Tibial nerve (tissue), 4 donors: Measurements from ENCODE around the gene THBS2. TPM values are rescaled to one million over a fixed set of nuclear protein-coding genes. Genes with fewer than 3 reads are reported as not detected.

Experiments used
- DNase-seq, 2 donors: peaks; one replicate each; pipeline ENCODE4 v3.0.0-alpha.2; 2019; ENCODE audit warnings: low spot score in 2 of 2
- H3K27ac ChIP-seq, 4 donors: fragments of 200-600 bp; sonication (generic) in 3 of 4; one replicate each; pipeline ENCODE4 v1.5.1; 2017 to 2019; ENCODE audit warnings: mild to moderate bottlenecking in 1 of 4
- H3K27me3 ChIP-seq, 2 donors: fragments of 200-600 bp; sonication (generic) in 1 of 2; one replicate each; pipeline versions ENCODE4 v1.5.1 to v1.6.0; 2017 to 2019
- H3K36me3 ChIP-seq, 3 donors: fragments of 200-600 bp; sonication (generic); one replicate each; pipeline ENCODE4 v1.5.1; 2018 to 2019
- H3K4me1 ChIP-seq, 4 donors: fragments of 200-600 bp; sonication (generic) in 3 of 4; one replicate each; pipeline ENCODE4 v1.5.1; 2017 to 2019
- H3K4me3 ChIP-seq, 4 donors: fragments of 200-600 bp; sonication (generic) in 3 of 4; one replicate each; pipeline ENCODE4 v1.5.1; 2017 to 2019; ENCODE audit warnings: mild to moderate bottlenecking in 1 of 4, moderate library complexity in 1 of 4
- H3K9me3 ChIP-seq, 4 donors: fragments of 200-600 bp; sonication (generic) in 3 of 4; one replicate each; pipeline ENCODE4 v1.5.1; 2017 to 2019
- EP300 ChIP-seq, 2 donors: sonication (generic); formaldehyde crosslinking; IDR thresholded peaks; one replicate each; pipeline ENCODE4 v1.6.1; 2017; ENCODE audit warnings: antibody characterized with exemption in 2 of 2, mild to moderate bottlenecking in 1 of 2
- POLR2A ChIP-seq, 2 donors: fragments of 450-650 bp; IDR thresholded peaks; one replicate each; pipeline ENCODE4 v1.6.1; 2017; ENCODE audit warnings: antibody characterized with exemption in 2 of 2, mild to moderate bottlenecking in 2 of 2, moderate library complexity in 2 of 2
- WGBS, 2 donors: methylation state at CpG; one replicate each; pipeline ENCODE4 v1.1.5; 2018; 5-methylcytosine and 5-hydroxymethylcytosine counted together
- total RNA-seq, 4 donors: library from RNA; depleted of rRNA; stranded (reverse); fragments of >200 nt; gene quantifications; one replicate each; pipeline ENCODE4 v1.1.0, GENCODE V29; 2016
- TF ChIP-seq, protein P1 (sequence below), 5 experiments: fragments of 200-600 bp in 3 of 5; fragments of 450-650 bp in 2 of 5; sonication (generic) in 3 of 5; IDR thresholded peaks; one replicate each; pipeline ENCODE4 v1.5.1; 2016 to 2019; ENCODE audit warnings: antibody characterized with exemption in 5 of 5, mild to moderate bottlenecking in 3 of 5, moderate library complexity in 2 of 5

THBS2 gene
- total RNA-seq, 4 donors from 2014 or later: 39.5 to 107 (median 82.7) TPM

- Histone ChIP-seq H3K9me3 (no peaks in the 10 kb centered on the region), H3K27me3 (no peaks in the 10 kb centered on the region), H3K36me3 (no peaks in the 10 kb centered on the region), H3K4me1 (peaks cover 0 to 17% (median 0%) of the 10 kb centered on the region in 4 donors), H3K4me3 (no peak overlapping the region), H3K27ac (no peak overlapping the region)
- DNase-seq: no peak
- TF ChIP-seq POLR2A (IDR thresholded peaks at IDR 0.05) (no peak), EP300 (IDR thresholded peaks at IDR 0.05) (no peak)
- TF ChIP-seq, protein P1, sequence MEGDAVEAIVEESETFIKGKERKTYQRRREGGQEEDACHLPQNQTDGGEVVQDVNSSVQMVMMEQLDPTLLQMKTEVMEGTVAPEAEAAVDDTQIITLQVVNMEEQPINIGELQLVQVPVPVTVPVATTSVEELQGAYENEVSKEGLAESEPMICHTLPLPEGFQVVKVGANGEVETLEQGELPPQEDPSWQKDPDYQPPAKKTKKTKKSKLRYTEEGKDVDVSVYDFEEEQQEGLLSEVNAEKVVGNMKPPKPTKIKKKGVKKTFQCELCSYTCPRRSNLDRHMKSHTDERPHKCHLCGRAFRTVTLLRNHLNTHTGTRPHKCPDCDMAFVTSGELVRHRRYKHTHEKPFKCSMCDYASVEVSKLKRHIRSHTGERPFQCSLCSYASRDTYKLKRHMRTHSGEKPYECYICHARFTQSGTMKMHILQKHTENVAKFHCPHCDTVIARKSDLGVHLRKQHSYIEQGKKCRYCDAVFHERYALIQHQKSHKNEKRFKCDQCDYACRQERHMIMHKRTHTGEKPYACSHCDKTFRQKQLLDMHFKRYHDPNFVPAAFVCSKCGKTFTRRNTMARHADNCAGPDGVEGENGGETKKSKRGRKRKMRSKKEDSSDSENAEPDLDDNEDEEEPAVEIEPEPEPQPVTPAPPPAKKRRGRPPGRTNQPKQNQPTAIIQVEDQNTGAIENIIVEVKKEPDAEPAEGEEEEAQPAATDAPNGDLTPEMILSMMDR (IDR thresholded peaks at IDR 0.05): no peak
- WGBS, 2 donors: 61 to 75% methylated on average over 2 to 3 of the region's 3 CpGs
Observed at GRCh38 chr6:169285165-169285564, 31.5 kb upstream of the THBS2 start.

DNA sequence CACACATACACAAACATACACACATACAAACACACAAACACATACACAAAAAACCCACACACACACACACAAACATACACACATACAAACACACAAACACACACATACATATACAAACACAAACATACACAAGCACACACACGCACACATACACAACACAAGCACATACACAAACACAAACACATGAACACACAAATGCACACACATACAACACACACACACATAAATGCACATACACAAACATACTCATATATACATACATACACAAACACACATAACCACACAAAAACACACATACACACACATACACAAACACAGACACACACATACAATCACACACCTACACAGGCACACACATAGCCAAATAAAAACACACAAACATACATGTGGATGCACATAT, 30.3 kb upstream of the THBS2 start:
- Histone ChIP-seq H3K27ac (no peak overlapping the region), H3K9me3 (no peaks in the 10 kb centered on the region), H3K36me3 (no peaks in the 10 kb centered on the region), H3K27me3 (no peaks in the 10 kb centered on the region), H3K4me3 (no peak overlapping the region), H3K4me1 (peaks cover 0 to 10% (median 0%) of the 10 kb centered on the region in 4 donors)
- TF ChIP-seq POLR2A (IDR thresholded peaks at IDR 0.05) (no peak), EP300 (IDR thresholded peaks at IDR 0.05) (no peak)
- TF ChIP-seq, protein P1 (IDR thresholded peaks at IDR 0.05): no peak
- 92 to 95% methylated on average over 1 of the region's 1 CpG for WGBS, 2 donors
- DNase-seq: no peak

DNA sequence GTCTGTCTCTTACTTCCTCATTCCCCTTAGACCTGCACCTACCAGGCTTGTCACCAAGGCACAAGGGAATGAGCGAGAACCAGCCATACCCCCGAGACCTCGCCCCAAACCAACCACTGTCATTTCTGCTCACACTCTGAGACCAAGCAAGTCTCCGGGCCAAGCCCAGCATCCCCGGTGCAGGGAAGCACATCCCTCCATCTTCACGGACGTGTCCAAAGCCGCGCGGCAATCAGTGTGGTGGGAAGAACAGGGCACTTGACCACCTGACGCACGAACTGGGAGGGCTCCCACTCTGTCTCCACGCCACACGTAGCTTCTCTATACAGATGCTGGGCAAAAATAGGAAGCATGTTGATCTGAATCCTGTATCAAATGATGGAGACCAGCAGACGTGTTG, 28.4 kb upstream of the THBS2 start:
- TF ChIP-seq POLR2A (IDR thresholded peaks at IDR 0.05): no peak
- TF ChIP-seq EP300 (IDR thresholded peaks at IDR 0.05): no peak
- TF ChIP-seq, protein P1 (IDR thresholded peaks at IDR 0.05): no peak
- DNase-seq: no peak
- Histone ChIP-seq H3K36me3 (no peaks in the 10 kb centered on the region), H3K9me3 (no peaks in the 10 kb centered on the region), H3K27me3 (no peaks in the 10 kb centered on the region), H3K27ac (no peak overlapping the region), H3K4me3 (no peak overlapping the region), H3K4me1 (no peaks in the 10 kb centered on the region)
- WGBS, 2 donors: 96% methylated on average over 15 of the region's 15 CpGs

- TF ChIP-seq EP300 (IDR thresholded peaks at IDR 0.05): no peak
- TF ChIP-seq, protein P1 (IDR thresholded peaks at IDR 0.05): no peak
- no peak for TF ChIP-seq POLR2A (IDR thresholded peaks at IDR 0.05)
- Histone ChIP-seq H3K4me3 (no peak overlapping the region), H3K4me1 (no peaks in the 10 kb centered on the region), H3K9me3 (no peaks in the 10 kb centered on the region), H3K27me3 (no peaks in the 10 kb centered on the region), H3K27ac (no peak overlapping the region), H3K36me3 (no peaks in the 10 kb centered on the region)
- DNase-seq: no peak
Observed at GRCh38 chr6:169277619-169278018, 24.0 kb upstream of the THBS2 start.

DNA sequence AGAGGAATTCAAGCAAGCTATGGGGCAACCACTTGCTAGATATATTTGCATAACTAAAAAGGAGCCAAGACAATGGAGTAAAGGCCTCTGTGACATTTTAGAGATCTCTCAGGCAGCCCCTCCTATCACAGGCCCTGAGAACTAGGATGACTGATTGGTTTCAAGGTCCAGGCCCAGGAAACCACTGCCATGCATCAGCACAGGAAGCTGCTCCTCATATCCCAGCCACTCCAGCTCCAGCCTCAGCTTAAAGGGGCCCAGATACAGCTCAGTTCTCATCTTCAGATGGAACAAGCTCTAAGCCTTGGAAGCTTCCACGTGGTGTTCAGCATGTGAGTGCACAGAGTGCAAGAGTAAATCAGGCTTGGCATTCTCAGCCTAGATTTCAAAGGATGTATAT, 21.1 kb upstream of the THBS2 start:
- no peak for DNase-seq
- H3K27me3 ChIP-seq: no peaks in the 10 kb centered on the region
- H3K27ac ChIP-seq: no peak overlapping the region
- no peak overlapping the region for H3K4me3 ChIP-seq
- H3K36me3 ChIP-seq: no peaks in the 10 kb centered on the region
- H3K9me3 ChIP-seq: no peaks in the 10 kb centered on the region
- 53 to 73% methylated on average over 1 of the region's 1 CpG for WGBS, 2 donors
- peaks cover 0 to 6% (median 0%) of the 10 kb centered on the region in 4 donors for H3K4me1 ChIP-seq
- TF ChIP-seq EP300 (IDR thresholded peaks at IDR 0.05): no peak
- no peak for TF ChIP-seq POLR2A (IDR thresholded peaks at IDR 0.05)
- TF ChIP-seq, protein P1 (IDR thresholded peaks at IDR 0.05): no peak
